Mucosa of descending colon (tissue), 3 donors: ENCODE data around the gene SRGAP3. TPM values are rescaled to one million over a fixed set of nuclear protein-coding genes. Genes with fewer than 3 reads are reported as not detected.

ENCODE experiments used
- ATAC-seq: fragments of 200-7000 bp; cut with Tn5 transposase; one replicate; pipeline ENCODE4 v1.9.1; 2020; ENCODE audit warnings: mild to moderate bottlenecking, moderate library complexity
- DNase-seq, 3 donors: peaks; one replicate each; pipeline ENCODE4 v3.0.0-alpha.2; 2020
- H3K36me3 ChIP-seq: fragments of 200-600 bp; one replicate; pipeline ENCODE4 v1.8.0; 2021; ENCODE audit warnings: low read depth, mild to moderate bottlenecking
- H3K4me1 ChIP-seq: fragments of 200-600 bp; one replicate; pipeline ENCODE4 v1.8.0; 2021; ENCODE audit warnings: low read depth, mild to moderate bottlenecking
- H3K4me3 ChIP-seq: fragments of 200-600 bp; one replicate; pipeline ENCODE4 v1.8.0; 2021; ENCODE audit warnings: mild to moderate bottlenecking
- H3K9me3 ChIP-seq: fragments of 200-600 bp; one replicate; pipeline ENCODE4 v1.8.0; 2021; ENCODE audit warnings: mild to moderate bottlenecking
- CTCF ChIP-seq: fragments of 200-600 bp; IDR thresholded peaks from one replicate; pipeline ENCODE4 v1.8.0; 2022; ENCODE audit warnings: antibody characterized with exemption, mild to moderate bottlenecking
- intact Hi-C, 2 donors: fragments of 100-400 bp; cut with DNase I in 1 of 2; cut with micrococcal nuclease in 1 of 2; formaldehyde crosslinking; loops; one replicate each; pipeline versions ENCODE4 v1.11.0 to v1.11.1; 2022; cut with DNase I, micrococcal nuclease
- total RNA-seq, 3 donors: library from RNA; stranded (reverse); fragmentation: NEBNext Ultra II Directional in 2 of 3; extraction: Animal tissue kit (Norgen Biotek cat#: 25700) in 2 of 3; gene quantifications; one replicate each; pipeline versions ENCODE4 v1.2.1 to v1.2.4, GENCODE V29; 2021 to 2023
- donor health status: DM: no; HTN: no; CAD: no; lungs with moderate emphysema.
- donor health status: DM: no; HTN: no; CAD: no.
- donor health status: DM: no; HTN: yes; CAD: no.

SRGAP3 gene
- total RNA-seq, 3 donors from 2014 or later = 6.4 to 9.0 (median 8.6) TPM

GRCh38 chr3:9211155-9211950 lies 38.1 kb downstream of the SRGAP3 start:
- H3K4me1 ChIP-seq = peaks cover 4% of the 10 kb centered on the region
- H3K4me3 ChIP-seq = no peak overlapping the region
- H3K9me3 ChIP-seq = no peaks in the 10 kb centered on the region
- H3K36me3 ChIP-seq = no peaks in the 10 kb centered on the region
- no peak for TF ChIP-seq CTCF
- intact Hi-C loops = no loop called here
- ATAC-seq (no peak), DNase-seq (no peak)

GRCh38 chr3:9209777-9210176 lies 39.7 kb downstream of the SRGAP3 start:
- H3K36me3 ChIP-seq = no peaks in the 10 kb centered on the region
- intact Hi-C loops = no loop called here
- ATAC-seq (no peak), DNase-seq (no peak)
- H3K9me3 ChIP-seq = no peaks in the 10 kb centered on the region
- H3K4me3 ChIP-seq = no peak overlapping the region
- H3K4me1 ChIP-seq = peaks cover 4% of the 10 kb centered on the region
- no peak for TF ChIP-seq CTCF

GRCh38 chr3:9208605-9209152 lies 40.8 kb downstream of the SRGAP3 start:
- ATAC-seq (no peak), DNase-seq (no peak)
- H3K36me3 ChIP-seq = no peaks in the 10 kb centered on the region
- no peaks in the 10 kb centered on the region for H3K9me3 ChIP-seq
- no peak overlapping the region for H3K4me3 ChIP-seq
- intact Hi-C loops = no loop called here
- H3K4me1 ChIP-seq = peaks cover 4% of the 10 kb centered on the region
- no peak for TF ChIP-seq CTCF

- no peaks in the 10 kb centered on the region for H3K36me3 ChIP-seq
- intact Hi-C loops = no loop called here
- H3K4me1 ChIP-seq = peaks cover 4% of the 10 kb centered on the region
- H3K4me3 ChIP-seq = no peak overlapping the region
- H3K9me3 ChIP-seq = no peaks in the 10 kb centered on the region
- ATAC-seq (peak; percentile 83), DNase-seq (peak in 1 of 3 donors; percentile 13)
- no peak for TF ChIP-seq CTCF
Measured at GRCh38 chr3:9207116-9207763, 42.2 kb downstream of the SRGAP3 start.

GRCh38 chr3:9206287-9206686 lies 43.2 kb downstream of the SRGAP3 start:
- Histone ChIP-seq H3K9me3 (no peaks in the 10 kb centered on the region), H3K36me3 (no peaks in the 10 kb centered on the region), H3K4me3 (no peak overlapping the region), H3K4me1 (peaks cover 4% of the 10 kb centered on the region)
- ATAC-seq (no peak), DNase-seq (no peak)
- intact Hi-C loops = no loop called here
- TF ChIP-seq CTCF = no peak
